ENCODE data around the gene MORN1.

MORN1 gene

DNA sequence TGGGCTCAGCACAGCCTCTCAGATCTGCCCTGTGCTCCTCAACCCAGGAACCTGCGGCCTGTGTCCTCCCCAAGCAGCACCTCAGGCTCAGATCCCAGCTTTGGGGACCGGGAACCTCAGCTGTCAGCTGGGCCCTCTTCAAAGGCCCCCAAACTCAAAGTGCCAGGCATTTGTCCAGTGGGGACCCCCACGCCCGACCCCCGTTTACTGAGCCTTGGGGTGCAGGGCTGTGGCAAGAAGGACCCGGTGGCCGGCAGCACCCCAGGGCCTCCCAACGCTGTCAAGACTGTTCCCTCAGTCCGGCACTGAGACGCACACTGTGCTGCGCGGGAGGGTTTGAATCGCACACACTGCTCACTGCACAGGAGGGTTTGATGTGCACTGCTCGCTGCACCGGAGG, 35.0 kb downstream of the MORN1 start:
- H3K27me3 ChIP-seq (replicated peaks; ENCODE audit: control insufficient read depth, insufficient read depth, low read length) = no peaks in the 10 kb centered on the region
- DNase-seq (ENCODE audit: extremely low read depth, insufficient read length) = no peak
- TF ChIP-seq, protein P1, sequence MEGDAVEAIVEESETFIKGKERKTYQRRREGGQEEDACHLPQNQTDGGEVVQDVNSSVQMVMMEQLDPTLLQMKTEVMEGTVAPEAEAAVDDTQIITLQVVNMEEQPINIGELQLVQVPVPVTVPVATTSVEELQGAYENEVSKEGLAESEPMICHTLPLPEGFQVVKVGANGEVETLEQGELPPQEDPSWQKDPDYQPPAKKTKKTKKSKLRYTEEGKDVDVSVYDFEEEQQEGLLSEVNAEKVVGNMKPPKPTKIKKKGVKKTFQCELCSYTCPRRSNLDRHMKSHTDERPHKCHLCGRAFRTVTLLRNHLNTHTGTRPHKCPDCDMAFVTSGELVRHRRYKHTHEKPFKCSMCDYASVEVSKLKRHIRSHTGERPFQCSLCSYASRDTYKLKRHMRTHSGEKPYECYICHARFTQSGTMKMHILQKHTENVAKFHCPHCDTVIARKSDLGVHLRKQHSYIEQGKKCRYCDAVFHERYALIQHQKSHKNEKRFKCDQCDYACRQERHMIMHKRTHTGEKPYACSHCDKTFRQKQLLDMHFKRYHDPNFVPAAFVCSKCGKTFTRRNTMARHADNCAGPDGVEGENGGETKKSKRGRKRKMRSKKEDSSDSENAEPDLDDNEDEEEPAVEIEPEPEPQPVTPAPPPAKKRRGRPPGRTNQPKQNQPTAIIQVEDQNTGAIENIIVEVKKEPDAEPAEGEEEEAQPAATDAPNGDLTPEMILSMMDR (IDR thresholded peaks at IDR 0.05; ENCODE audit: insufficient read depth, low read length, poor library complexity, severe bottlenecking) = no peak
- no peak overlapping the region for H3K4me3 ChIP-seq (replicated peaks; ENCODE audit: low read depth, low read length)
- H3K36me3 ChIP-seq (ENCODE audit: control insufficient read depth, insufficient read depth, low read length) = no peaks in the 10 kb centered on the region

DNA sequence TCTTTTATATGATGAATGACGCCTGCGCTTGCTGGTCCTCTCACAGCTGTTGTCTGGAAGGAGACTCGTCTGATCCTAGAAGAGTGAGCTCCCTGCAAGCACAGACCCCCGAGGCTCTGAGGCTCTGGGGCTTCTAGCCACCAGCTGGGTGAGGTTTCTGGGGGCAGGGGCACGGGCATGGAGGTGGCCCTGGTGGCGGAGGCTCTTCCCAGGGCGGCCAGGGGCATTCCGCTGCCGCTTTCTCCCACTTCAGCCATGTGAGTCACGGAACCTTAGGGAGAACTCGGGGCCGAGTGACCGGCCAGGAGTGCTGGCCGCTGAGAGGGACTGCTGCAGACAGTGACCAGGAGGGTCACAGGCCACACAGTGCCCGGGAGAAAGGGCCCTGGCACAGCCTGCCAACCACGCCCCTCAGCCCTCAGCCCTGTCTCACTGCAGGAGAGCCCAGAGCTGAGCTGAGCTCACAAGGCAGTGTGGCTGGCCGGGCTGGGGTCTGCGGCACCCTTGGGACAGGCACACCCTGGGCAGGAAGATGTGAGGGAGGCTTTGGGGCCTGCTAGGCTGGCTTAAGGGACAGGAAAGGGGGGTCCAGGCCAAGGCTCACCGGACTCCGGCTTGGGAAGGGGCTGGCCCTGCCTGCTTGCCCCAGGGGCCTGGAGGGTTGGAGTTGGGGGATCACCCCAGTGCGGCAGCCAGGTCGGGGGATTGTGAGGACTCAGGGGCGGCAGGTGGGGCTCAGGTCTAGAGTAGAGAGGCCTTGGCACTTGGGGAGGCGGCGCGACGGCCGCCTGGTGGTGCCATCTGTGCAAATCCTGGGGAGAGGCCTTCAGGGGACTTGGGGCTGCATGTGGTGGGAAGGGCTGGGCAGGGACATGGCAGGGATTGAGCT, 35.7 kb downstream of the MORN1 start:
- no peak for DNase-seq (ENCODE audit: extremely low read depth, insufficient read length)
- Histone ChIP-seq H3K27me3 (replicated peaks; ENCODE audit: control insufficient read depth, insufficient read depth, low read length) (no peaks in the 10 kb centered on the region), H3K36me3 (ENCODE audit: control insufficient read depth, insufficient read depth, low read length) (no peaks in the 10 kb centered on the region), H3K4me3 (replicated peaks; ENCODE audit: low read depth, low read length) (no peak overlapping the region)
- TF ChIP-seq, protein P1 (IDR thresholded peaks at IDR 0.05; ENCODE audit: insufficient read depth, low read length, poor library complexity, severe bottlenecking) = no peak

DNA sequence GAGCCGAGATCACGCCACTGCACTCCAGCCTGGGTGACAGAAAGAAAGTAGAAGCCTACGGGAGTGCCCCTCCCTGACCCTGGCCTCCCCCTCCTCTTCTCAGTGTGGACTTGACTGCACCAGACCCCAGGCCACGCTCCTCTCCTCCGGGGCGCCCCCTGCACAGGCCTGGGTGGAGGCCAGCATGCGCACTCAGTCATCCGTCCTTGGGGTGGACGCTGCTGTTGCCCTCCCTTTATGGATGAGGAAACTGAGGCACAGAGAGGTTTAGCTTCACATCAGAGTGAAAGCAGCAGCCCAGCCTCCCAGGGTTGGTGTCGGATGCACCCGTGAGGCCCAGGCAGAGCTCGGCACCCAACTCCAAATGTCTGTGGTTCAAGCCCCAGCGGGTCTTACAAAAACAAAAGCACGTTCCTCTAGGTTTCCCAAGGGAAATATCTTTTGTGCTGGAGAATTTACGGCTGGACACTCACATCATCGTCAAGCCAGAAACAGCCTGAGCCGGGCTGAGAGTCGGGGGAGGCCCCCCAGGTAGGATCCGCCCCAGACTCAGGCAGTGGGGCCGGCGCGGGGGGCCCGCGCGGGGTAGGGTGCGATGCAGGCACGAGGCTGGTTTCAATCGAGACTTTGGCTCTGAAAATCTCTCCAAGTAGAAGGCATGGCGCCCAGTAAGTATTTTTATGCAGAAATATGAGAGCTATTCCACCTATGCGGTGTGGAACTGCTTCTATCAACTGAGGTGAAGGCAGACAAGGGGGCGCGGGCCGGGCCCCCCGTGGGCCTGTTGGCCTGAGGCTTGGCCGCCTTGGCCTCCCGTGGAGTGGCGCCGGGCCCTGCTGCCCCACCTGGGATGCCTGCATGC, 36.6 kb downstream of the MORN1 start:
- TF ChIP-seq, protein P1 (IDR thresholded peaks at IDR 0.05; ENCODE audit: insufficient read depth, low read length, poor library complexity, severe bottlenecking) = no peak
- Histone ChIP-seq H3K36me3 (ENCODE audit: control insufficient read depth, insufficient read depth, low read length) (no peaks in the 10 kb centered on the region), H3K27me3 (replicated peaks; ENCODE audit: control insufficient read depth, insufficient read depth, low read length) (no peaks in the 10 kb centered on the region), H3K4me3 (replicated peaks; ENCODE audit: low read depth, low read length) (no peak overlapping the region)
- no peak for DNase-seq (ENCODE audit: extremely low read depth, insufficient read length)

DNA sequence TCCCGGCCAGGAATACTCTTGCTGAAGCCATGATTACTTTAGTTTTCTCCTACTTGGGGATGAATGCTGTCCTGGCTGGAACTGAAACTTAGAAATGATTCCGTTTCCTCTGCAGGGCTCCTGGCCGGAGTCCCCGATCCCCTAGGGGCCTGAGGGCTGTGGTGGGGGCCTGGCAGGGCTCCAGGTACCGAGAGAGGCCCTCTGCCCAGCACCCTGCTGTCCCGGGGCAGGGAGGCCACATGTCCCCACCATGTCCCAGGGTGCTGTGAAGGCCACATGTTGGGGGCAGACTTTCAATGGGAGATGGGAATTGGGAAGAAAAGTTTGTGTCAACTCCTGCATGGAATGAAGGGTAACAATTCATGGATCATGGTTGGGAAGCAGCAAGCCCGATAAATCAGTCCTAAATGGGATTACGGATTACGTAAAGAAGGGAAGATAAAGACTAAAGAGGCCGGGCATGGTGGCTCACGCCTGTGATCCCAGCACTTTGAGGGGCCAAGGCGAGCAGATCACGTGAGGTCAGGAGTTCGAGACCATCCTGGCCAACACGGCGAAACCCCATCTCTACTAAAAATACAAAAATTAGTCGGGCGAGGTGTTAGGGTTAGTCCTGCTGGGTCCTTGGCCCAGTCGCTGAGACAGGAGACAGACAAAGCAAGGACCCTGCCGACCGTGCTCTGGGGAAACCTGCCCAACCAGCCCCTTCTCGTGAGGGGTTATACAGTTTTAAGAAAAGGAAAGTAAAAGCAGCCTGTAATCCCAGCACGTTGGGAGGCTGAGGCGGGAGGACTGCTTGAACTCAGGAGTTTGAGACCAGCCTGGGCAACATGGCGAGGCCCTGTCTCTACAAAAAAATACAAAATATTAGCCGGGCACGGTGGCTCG, 37.6 kb downstream of the MORN1 start:
- TF ChIP-seq, protein P1 (IDR thresholded peaks at IDR 0.05; ENCODE audit: insufficient read depth, low read length, poor library complexity, severe bottlenecking) = no peak
- H3K27me3 ChIP-seq (replicated peaks; ENCODE audit: control insufficient read depth, insufficient read depth, low read length) = no peaks in the 10 kb centered on the region
- no peak for DNase-seq (ENCODE audit: extremely low read depth, insufficient read length)
- no peaks in the 10 kb centered on the region for H3K36me3 ChIP-seq (ENCODE audit: control insufficient read depth, insufficient read depth, low read length)
- no peak overlapping the region for H3K4me3 ChIP-seq (replicated peaks; ENCODE audit: low read depth, low read length)

DNA sequence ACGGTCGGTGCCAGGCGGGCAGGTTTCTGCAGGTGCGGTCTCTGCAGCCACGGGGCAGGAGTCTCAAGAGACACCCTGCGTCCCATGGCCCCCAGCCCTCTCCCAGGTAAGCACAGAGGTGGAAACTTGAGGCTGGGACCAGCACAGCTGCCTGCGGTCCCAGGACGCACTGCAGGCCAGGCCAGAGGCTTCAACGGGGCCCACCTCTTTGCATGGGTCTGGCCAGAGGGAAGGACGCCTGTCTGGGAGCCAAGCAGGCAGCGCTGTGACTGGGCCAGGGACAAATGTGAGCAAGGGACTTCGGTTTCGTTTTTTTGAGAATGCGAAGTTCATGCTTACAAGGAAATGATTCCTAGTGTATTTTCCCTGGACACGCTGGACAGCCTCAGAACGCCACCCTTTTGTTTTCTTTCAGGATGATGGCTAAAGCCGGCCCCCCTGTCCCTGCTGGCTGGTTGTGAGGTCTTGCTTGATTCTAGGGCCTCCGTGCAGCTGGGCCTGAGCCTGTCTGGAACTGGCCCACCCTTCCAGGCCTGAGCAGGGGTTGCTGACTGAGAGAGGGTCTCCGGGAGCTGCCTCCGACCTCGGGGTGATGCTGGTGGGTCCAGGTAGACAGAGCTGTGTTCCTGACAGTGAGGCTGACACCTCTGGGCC, 38.3 kb downstream of the MORN1 start:
- TF ChIP-seq, protein P1 (IDR thresholded peaks at IDR 0.05; ENCODE audit: insufficient read depth, low read length, poor library complexity, severe bottlenecking) = no peak
- Histone ChIP-seq H3K27me3 (replicated peaks; ENCODE audit: control insufficient read depth, insufficient read depth, low read length) (no peaks in the 10 kb centered on the region), H3K36me3 (ENCODE audit: control insufficient read depth, insufficient read depth, low read length) (no peaks in the 10 kb centered on the region), H3K4me3 (replicated peaks; ENCODE audit: low read depth, low read length) (no peak overlapping the region)
- no peak for DNase-seq (ENCODE audit: extremely low read depth, insufficient read length)

All from GM06990 (cell line).